Lower leg skin (tissue), 4 donors: ENCODE results near the gene KDM8. TPM values are rescaled to one million over a fixed set of nuclear protein-coding genes. Genes with fewer than 3 reads are reported as not detected.

Experiments
- DNase-seq, 2 donors: peaks; one replicate each; pipeline ENCODE4 v3.0.0-alpha.2; 2019; ENCODE audit warnings: low spot score in 2 of 2
- H3K4me3 ChIP-seq: fragments of 200-600 bp; sonication (generic); 2 replicates; pipeline ENCODE4 v1.5.1; 2017; ENCODE audit warnings: mild to moderate bottlenecking, low read depth; ENCODE audit not compliant: poor library complexity, severe bottlenecking
- POLR2A ChIP-seq, 2 donors: fragments of 450-650 bp; IDR thresholded peaks; one replicate each; pipeline ENCODE4 v1.6.1; 2016 to 2017; ENCODE audit warnings: antibody characterized with exemption in 2 of 2, mild to moderate bottlenecking in 1 of 2, moderate library complexity in 1 of 2
- whole genome bisulfite sequencing, 2 donors: methylation state at CpG; one replicate each; pipeline ENCODE4 v1.1.5; 2018; 5-methylcytosine and 5-hydroxymethylcytosine counted together
- intact Hi-C: fragments of 100-400 bp; cut with DNase I; formaldehyde crosslinking; loops from one replicate; pipeline ENCODE4 v1.15.0; 2023; ENCODE audit warnings: low total_unique reads
- total RNA-seq, 4 donors: library from RNA; depleted of rRNA; stranded (reverse); fragments of >200 nt; gene quantifications; one replicate each; pipeline ENCODE4 v1.1.0, GENCODE V29; 2016
- TF ChIP-seq, protein P1 (sequence below), 3 donors: fragments of 450-650 bp; IDR thresholded peaks; one replicate each; pipeline ENCODE4 v1.5.1; 2016; ENCODE audit warnings: antibody characterized with exemption in 3 of 3, mild to moderate bottlenecking in 3 of 3, moderate library complexity in 2 of 3

The KDM8 gene
- total RNA-seq, 4 donors from 2014 or later: 0.84 to 4.5 (median 1.9) TPM

DNA sequence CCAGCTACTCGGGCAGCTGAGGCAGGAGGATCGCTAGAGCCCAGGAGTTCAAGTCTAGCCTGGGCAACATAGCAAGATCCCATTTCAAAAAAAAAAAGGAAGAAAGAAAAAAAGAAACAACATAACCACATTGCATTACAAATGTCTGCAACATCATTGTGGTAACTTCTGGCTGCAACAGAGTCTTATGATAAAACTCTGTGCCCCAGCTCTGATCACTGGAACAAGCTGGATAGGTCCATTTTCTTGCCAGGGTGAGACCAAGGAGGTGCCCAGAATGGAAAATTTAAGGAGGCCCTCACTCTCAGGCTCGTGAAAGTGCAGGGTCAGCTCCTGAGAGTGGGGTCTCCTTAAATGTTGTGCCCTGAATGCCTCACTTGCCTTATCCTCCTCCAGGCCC, 37.8 kb upstream of the KDM8 start:
- no peak for TF ChIP-seq POLR2A (IDR thresholded peaks at IDR 0.05)
- TF ChIP-seq, protein P1, sequence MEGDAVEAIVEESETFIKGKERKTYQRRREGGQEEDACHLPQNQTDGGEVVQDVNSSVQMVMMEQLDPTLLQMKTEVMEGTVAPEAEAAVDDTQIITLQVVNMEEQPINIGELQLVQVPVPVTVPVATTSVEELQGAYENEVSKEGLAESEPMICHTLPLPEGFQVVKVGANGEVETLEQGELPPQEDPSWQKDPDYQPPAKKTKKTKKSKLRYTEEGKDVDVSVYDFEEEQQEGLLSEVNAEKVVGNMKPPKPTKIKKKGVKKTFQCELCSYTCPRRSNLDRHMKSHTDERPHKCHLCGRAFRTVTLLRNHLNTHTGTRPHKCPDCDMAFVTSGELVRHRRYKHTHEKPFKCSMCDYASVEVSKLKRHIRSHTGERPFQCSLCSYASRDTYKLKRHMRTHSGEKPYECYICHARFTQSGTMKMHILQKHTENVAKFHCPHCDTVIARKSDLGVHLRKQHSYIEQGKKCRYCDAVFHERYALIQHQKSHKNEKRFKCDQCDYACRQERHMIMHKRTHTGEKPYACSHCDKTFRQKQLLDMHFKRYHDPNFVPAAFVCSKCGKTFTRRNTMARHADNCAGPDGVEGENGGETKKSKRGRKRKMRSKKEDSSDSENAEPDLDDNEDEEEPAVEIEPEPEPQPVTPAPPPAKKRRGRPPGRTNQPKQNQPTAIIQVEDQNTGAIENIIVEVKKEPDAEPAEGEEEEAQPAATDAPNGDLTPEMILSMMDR (IDR thresholded peaks at IDR 0.05): no peak
- intact Hi-C loops: no loop called here

GRCh38 chr16:27168790-27169189, 34.5 kb upstream of the KDM8 start:
- no peak overlapping the region for H3K4me3 ChIP-seq
- intact Hi-C loops: no loop called here
- no peak for DNase-seq
- WGBS, 2 donors: 79 to 83% methylated on average over 8 of the region's 8 CpGs
- TF ChIP-seq, protein P1 (IDR thresholded peaks at IDR 0.05): no peak
- no peak for TF ChIP-seq POLR2A (IDR thresholded peaks at IDR 0.05)

More for the DNA sequence above, 37.8 kb upstream of the KDM8 start:
- no peak overlapping the region for H3K4me3 ChIP-seq
- DNase-seq: no peak
- 95 to 96% methylated on average over 3 of the region's 3 CpGs for WGBS, 2 donors

DNA sequence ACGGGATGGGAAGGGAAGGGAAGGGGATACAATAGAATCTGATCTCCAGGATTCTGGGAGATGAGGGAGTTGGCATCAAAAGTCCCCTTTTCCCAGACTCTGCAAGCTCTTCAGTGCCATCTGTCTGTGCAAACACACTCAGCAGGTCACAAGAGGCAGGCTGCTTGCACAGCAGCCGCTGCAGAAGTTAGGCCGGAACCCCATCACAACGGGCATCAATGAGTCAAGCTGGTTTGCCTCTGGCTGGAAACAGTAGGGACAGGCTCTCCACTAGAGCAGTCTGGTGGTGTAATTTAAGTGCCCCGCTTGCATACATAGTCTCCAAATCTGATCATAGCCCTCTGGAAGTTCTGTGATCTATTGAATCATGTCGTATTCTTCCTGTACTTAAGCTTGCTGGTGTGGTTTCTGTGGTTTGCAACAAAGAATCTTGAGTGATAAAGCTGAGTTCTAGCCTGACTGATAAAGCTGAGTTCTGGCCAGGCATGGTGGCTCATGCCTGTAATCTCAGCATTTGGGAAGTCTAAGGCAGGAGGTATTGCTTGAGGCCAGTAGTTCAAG, 33.7 kb upstream of the KDM8 start:
- 53 to 55% methylated on average over 6 of the region's 6 CpGs for WGBS, 2 donors
- intact Hi-C loops: no loop called here
- DNase-seq: peak in 1 of 2 donors; percentile 16
- TF ChIP-seq POLR2A (IDR thresholded peaks at IDR 0.05): no peak
- TF ChIP-seq, protein P1 (IDR thresholded peaks at IDR 0.05): no peak
- H3K4me3 ChIP-seq: no peak overlapping the region

- no peak overlapping the region for H3K4me3 ChIP-seq
- 66 to 91% methylated on average over 4 of the region's 4 CpGs for WGBS, 2 donors
- no peak for DNase-seq
- TF ChIP-seq, protein P1 (IDR thresholded peaks at IDR 0.05): no peak
- TF ChIP-seq POLR2A (IDR thresholded peaks at IDR 0.05): no peak
- intact Hi-C loops: no loop called here
Measured at GRCh38 chr16:27171584-27171983, 31.7 kb upstream of the KDM8 start.

GRCh38 chr16:27174007-27174406, 29.3 kb upstream of the KDM8 start:
- 43 to 49% methylated on average over 8 of the region's 8 CpGs for WGBS, 2 donors
- intact Hi-C loops: no loop called here
- no peak for DNase-seq
- TF ChIP-seq, protein P1 (IDR thresholded peaks at IDR 0.05): no peak
- TF ChIP-seq POLR2A (IDR thresholded peaks at IDR 0.05): no peak
- H3K4me3 ChIP-seq: no peak overlapping the region

DNA sequence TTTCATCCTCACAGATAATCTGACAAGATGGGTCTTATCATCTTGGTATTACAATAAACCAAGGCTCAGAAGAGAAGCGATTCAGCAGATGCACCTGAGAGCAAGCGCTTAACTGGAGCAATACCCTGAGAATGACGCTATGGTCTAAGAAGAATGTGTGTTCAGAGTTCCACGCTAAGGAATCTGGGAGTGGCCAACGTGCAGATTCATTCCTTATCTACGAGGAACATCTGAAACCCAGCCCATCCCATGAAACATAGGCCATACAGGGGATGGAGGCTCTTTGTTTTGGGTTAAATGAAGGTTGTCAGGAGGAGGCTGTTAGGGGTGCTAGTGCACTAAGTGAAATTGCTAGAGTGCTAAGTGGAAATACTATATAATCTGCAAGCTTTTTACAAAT, 28.5 kb upstream of the KDM8 start:
- H3K4me3 ChIP-seq: no peak overlapping the region
- WGBS, 2 donors: 30 to 39% methylated on average over 6 of the region's 6 CpGs
- DNase-seq: no peak
- intact Hi-C loops: no loop called here
- TF ChIP-seq, protein P1 (IDR thresholded peaks at IDR 0.05): no peak
- TF ChIP-seq POLR2A (IDR thresholded peaks at IDR 0.05): no peak
